Measurements from ENCODE around the gene TRIM2. TPM values are rescaled to one million over a fixed set of nuclear protein-coding genes. Genes with fewer than 3 reads are reported as not detected.
A peak's percentile ranks its signal among the peaks of the same experiment; 100 is the strongest.

The TRIM2 gene
- total RNA-seq, 1 experiment from 2014 or later, result 0.97 TPM

DNA sequence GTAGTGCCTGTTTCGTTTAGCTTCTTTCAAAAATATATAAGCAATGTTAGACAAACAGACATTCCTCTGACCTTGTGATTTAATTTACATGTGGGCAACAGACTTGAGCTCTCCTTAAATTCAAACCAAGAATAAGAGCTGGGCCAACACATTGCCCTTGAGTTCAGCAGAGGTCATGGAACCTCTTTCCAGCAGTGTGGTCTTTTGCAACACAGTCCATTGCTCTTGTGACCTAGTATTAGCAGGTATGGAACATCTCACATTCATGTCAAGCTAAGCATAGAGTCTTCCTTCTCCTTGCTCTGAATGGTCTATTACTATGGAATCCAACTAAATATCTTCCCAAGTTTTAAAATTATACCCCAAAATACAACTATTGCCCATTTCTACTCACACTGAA is 106.5 kb downstream of the TRIM2 start:
- Histone ChIP-seq H3K4me2 (ENCODE audit: low read depth, low read length, poor library complexity, severe bottlenecking) (no peak overlapping the region), H3K27ac (ENCODE audit: low read length) (no peak overlapping the region), H2AFZ (ENCODE audit: low read length) (no peak overlapping the region), H3K4me3 (ENCODE audit: low read length) (no peak overlapping the region), H3K4me1 (ENCODE audit: low read length) (no peaks in the 10 kb centered on the region), H3K9me3 (ENCODE audit: low read length) (no peaks in the 10 kb centered on the region), H3K9me2 (replicated peaks; ENCODE audit: insufficient read depth, low read length) (no peaks in the 10 kb centered on the region), H3K27me3 (ENCODE audit: low read length) (no peaks in the 10 kb centered on the region), H3K36me3 (ENCODE audit: insufficient read depth, low read length) (no peaks in the 10 kb centered on the region), H3K9ac (ENCODE audit: low read length) (no peak overlapping the region), H3K79me2 (ENCODE audit: low read length) (no peaks in the 10 kb centered on the region), H4K20me1 (ENCODE audit: insufficient read depth, low read depth, low read length) (no peaks in the 10 kb centered on the region)
- DNase-seq, result no peak

DNA sequence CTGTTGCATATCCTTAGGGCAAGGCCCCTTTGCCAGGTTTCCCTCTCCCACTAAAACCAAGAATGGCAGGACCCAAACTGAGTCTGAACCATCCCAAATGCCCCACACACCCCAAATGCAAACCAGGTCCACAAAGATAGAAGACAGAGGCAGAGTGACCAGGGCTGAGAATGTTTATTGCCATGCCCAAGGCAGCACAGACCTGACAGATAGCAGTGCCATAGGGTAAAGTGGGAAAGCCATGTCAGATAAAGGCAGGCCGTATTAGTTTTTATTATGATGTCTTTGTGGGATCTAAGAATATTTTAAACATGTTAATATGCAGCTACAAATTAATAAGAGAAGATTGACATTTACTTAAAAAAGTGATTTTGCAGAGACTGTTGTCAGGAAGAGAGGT is 110.7 kb downstream of the TRIM2 start:
- no peak overlapping the region for H3K4me3 ChIP-seq (ENCODE audit: low read length)
- no peaks in the 10 kb centered on the region for H4K20me1 ChIP-seq (ENCODE audit: insufficient read depth, low read depth, low read length)
- H3K9me3 ChIP-seq (ENCODE audit: low read length), result no peaks in the 10 kb centered on the region
- no peak overlapping the region for H3K9ac ChIP-seq (ENCODE audit: low read length)
- no peaks in the 10 kb centered on the region for H3K79me2 ChIP-seq (ENCODE audit: low read length)
- no peaks in the 10 kb centered on the region; the same call in 1 of the 2 replicates for H3K4me1 ChIP-seq (ENCODE audit: low read length)
- H3K9me2 ChIP-seq (replicated peaks; ENCODE audit: insufficient read depth, low read length), result no peaks in the 10 kb centered on the region
- no peak overlapping the region for H2AFZ ChIP-seq (ENCODE audit: low read length)
- no peaks in the 10 kb centered on the region for H3K27me3 ChIP-seq (ENCODE audit: low read length)
- DNase-seq, result no peak
- H3K27ac ChIP-seq (ENCODE audit: low read length), result no peak overlapping the region
- no peak overlapping the region for H3K4me2 ChIP-seq (ENCODE audit: low read depth, low read length, poor library complexity, severe bottlenecking)
- no peaks in the 10 kb centered on the region for H3K36me3 ChIP-seq (ENCODE audit: insufficient read depth, low read length)

DNA sequence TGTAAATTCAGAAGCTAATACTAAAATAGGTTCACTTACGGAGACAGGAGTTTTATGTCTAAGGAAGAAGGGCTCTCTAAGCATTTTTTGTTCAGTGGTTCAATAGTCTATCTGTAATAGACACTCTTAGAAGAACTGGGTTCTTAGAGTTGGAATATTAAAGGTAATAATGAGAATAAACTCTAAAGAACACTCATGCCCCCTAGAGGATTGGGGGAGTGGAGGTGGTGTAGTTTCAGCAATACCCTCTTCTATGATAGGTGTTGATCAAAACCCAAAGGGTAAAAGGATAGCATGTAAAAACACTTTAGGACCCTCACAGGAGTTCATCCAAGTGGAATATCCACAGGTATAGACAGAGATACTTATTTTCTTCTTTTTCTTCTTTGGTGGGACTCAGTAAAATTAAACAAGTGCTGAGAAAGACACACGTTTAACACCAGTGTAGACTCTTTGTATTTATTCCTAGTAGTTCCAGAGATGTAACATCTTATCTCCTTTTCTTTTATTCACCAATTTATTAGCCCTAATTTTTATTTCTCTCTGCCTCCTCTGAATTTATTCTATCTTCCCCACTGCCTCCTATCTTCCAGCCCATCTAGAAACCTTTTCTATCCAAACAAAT is 114.6 kb downstream of the TRIM2 start:
- Histone ChIP-seq H3K36me3 (ENCODE audit: insufficient read depth, low read length) (no peaks in the 10 kb centered on the region), H3K27ac (ENCODE audit: low read length) (no peak overlapping the region), H3K4me1 (ENCODE audit: low read length) (peaks cover 14% of the 10 kb centered on the region), H3K9me3 (ENCODE audit: low read length) (no peaks in the 10 kb centered on the region), H3K4me2 (ENCODE audit: low read depth, low read length, poor library complexity, severe bottlenecking) (no peak overlapping the region), H3K9ac (ENCODE audit: low read length) (no peak overlapping the region), H3K27me3 (ENCODE audit: low read length) (no peaks in the 10 kb centered on the region), H2AFZ (ENCODE audit: low read length) (no peak overlapping the region), H4K20me1 (ENCODE audit: insufficient read depth, low read depth, low read length) (no peaks in the 10 kb centered on the region), H3K9me2 (replicated peaks; ENCODE audit: insufficient read depth, low read length) (no peaks in the 10 kb centered on the region), H3K79me2 (ENCODE audit: low read length) (no peaks in the 10 kb centered on the region), H3K4me3 (ENCODE audit: low read length) (no peak overlapping the region)
- peak; percentile 88 for DNase-seq

DNA sequence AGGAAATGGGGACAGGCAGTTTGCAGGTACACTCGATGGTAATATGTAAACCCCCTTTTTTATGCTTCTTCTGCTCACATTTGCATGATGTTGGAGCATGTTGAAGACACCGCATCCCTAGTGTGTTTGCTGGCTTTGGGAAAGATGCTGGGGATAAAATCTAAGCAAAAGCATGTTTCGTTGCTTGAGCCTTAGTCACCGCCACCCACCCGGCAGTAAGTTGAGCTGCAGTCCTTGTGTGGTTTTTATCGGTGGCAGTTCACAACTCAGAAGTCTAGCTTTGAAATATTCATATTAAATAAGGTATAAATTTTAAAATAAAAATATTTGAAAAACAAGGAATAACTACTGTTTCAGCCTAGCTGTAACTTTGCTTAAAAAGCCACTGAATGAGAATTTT is 118.5 kb downstream of the TRIM2 start:
- no peaks in the 10 kb centered on the region for H4K20me1 ChIP-seq (ENCODE audit: insufficient read depth, low read depth, low read length)
- H3K9me3 ChIP-seq (ENCODE audit: low read length), result no peaks in the 10 kb centered on the region
- H3K27ac ChIP-seq (ENCODE audit: low read length), result no peak overlapping the region
- peak overlapping the region; percentile 29; the same call in 1 of the 2 replicates for H3K4me3 ChIP-seq (ENCODE audit: low read length)
- no peak overlapping the region for H3K9ac ChIP-seq (ENCODE audit: low read length)
- no peaks in the 10 kb centered on the region for H3K79me2 ChIP-seq (ENCODE audit: low read length)
- H3K36me3 ChIP-seq (ENCODE audit: insufficient read depth, low read length), result no peaks in the 10 kb centered on the region
- no peak for DNase-seq
- H3K4me1 ChIP-seq (ENCODE audit: low read length), result peaks cover 18% of the 10 kb centered on the region
- H2AFZ ChIP-seq (ENCODE audit: low read length), result no peak overlapping the region
- H3K27me3 ChIP-seq (ENCODE audit: low read length), result no peaks in the 10 kb centered on the region
- peak overlapping the region; percentile 60 for H3K4me2 ChIP-seq (ENCODE audit: low read depth, low read length, poor library complexity, severe bottlenecking)
- H3K9me2 ChIP-seq (replicated peaks; ENCODE audit: insufficient read depth, low read length), result no peaks in the 10 kb centered on the region

DNA sequence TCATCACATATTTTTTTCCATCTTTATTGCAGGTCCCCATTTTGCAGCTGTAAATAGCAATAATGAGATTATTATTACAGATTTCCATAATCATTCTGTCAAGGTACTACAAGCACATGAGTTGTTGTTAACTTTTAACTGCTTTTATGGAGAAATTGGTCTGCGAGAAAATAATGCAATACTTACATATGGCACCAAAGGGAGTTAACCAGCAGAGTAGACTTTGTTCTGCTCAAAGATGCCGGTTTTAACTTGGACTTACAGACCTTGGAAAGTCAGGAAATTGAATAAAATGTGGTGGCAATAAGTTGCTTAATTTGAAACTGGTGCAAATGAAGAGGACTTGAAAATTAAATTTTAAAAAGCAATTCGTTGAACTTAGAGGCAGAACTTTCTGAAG is 119.8 kb downstream of the TRIM2 start:
- H3K9me3 ChIP-seq (ENCODE audit: low read length), result no peaks in the 10 kb centered on the region
- no peak overlapping the region for H3K4me3 ChIP-seq (ENCODE audit: low read length)
- H3K79me2 ChIP-seq (ENCODE audit: low read length), result no peaks in the 10 kb centered on the region
- H3K9me2 ChIP-seq (replicated peaks; ENCODE audit: insufficient read depth, low read length), result no peaks in the 10 kb centered on the region
- H3K27ac ChIP-seq (ENCODE audit: low read length), result no peak overlapping the region
- no peak overlapping the region for H3K9ac ChIP-seq (ENCODE audit: low read length)
- peaks cover 18% of the 10 kb centered on the region for H3K4me1 ChIP-seq (ENCODE audit: low read length)
- no peaks in the 10 kb centered on the region for H4K20me1 ChIP-seq (ENCODE audit: insufficient read depth, low read depth, low read length)
- no peaks in the 10 kb centered on the region for H3K36me3 ChIP-seq (ENCODE audit: insufficient read depth, low read length)
- no peaks in the 10 kb centered on the region for H3K27me3 ChIP-seq (ENCODE audit: low read length)
- no peak for DNase-seq
- H3K4me2 ChIP-seq (ENCODE audit: low read depth, low read length, poor library complexity, severe bottlenecking), result no peak overlapping the region
- no peak overlapping the region for H2AFZ ChIP-seq (ENCODE audit: low read length)

DNA sequence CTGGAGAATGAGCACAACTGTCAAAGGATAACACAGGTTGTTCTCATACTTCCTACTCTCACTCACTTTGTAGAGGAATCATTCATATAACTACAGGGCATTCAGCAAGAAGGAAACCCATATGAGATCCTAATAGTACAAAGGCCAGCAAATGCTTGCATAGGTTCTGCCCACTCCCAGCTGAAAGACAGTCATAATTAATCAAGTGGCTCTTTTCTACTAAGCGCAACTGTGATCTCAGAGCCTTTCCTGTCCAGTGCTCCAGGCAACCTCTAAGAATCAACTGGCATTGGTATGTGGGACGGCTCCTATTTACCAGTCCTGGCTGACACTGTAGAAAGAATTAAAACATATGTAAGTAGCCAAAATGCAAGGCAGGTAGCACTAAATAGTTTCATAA is 121.3 kb downstream of the TRIM2 start:
- no peak overlapping the region for H3K4me2 ChIP-seq (ENCODE audit: low read depth, low read length, poor library complexity, severe bottlenecking)
- no peak overlapping the region for H2AFZ ChIP-seq (ENCODE audit: low read length)
- no peak overlapping the region for H3K4me3 ChIP-seq (ENCODE audit: low read length)
- no peaks in the 10 kb centered on the region for H3K36me3 ChIP-seq (ENCODE audit: insufficient read depth, low read length)
- H3K79me2 ChIP-seq (ENCODE audit: low read length), result no peaks in the 10 kb centered on the region
- H3K9me2 ChIP-seq (replicated peaks; ENCODE audit: insufficient read depth, low read length), result no peaks in the 10 kb centered on the region
- no peaks in the 10 kb centered on the region for H3K27me3 ChIP-seq (ENCODE audit: low read length)
- no peak for DNase-seq
- no peak overlapping the region for H3K9ac ChIP-seq (ENCODE audit: low read length)
- H4K20me1 ChIP-seq (ENCODE audit: insufficient read depth, low read depth, low read length), result no peaks in the 10 kb centered on the region
- peaks cover 18% of the 10 kb centered on the region for H3K4me1 ChIP-seq (ENCODE audit: low read length)
- no peaks in the 10 kb centered on the region for H3K9me3 ChIP-seq (ENCODE audit: low read length)
- H3K27ac ChIP-seq (ENCODE audit: low read length), result no peak overlapping the region

DNA sequence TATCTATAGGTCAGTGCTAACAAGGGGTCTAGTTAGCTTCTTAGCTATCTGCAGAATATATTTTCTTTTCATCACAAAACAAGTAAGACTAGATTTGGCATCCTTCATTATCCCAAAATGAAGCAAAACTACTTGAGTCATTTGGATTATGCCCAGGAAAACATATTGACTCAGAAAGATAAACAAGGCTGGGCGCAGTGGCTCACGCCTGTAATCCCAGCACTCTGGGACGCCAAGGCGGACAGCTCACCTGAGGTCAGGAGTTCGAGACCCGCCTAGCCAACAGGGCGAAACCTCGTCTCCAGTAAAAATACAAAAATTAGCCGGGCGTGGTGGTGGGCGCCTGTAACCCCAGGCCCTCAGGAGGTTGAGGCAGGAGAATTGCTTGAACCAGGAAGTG is 122.3 kb downstream of the TRIM2 start:
- Histone ChIP-seq H3K4me3 (ENCODE audit: low read length) (no peak overlapping the region), H3K27me3 (ENCODE audit: low read length) (no peaks in the 10 kb centered on the region), H3K9me2 (replicated peaks; ENCODE audit: insufficient read depth, low read length) (no peaks in the 10 kb centered on the region), H3K79me2 (ENCODE audit: low read length) (no peaks in the 10 kb centered on the region), H3K9ac (ENCODE audit: low read length) (no peak overlapping the region), H4K20me1 (ENCODE audit: insufficient read depth, low read depth, low read length) (no peaks in the 10 kb centered on the region), H3K4me1 (ENCODE audit: low read length) (peaks cover 18% of the 10 kb centered on the region), H3K9me3 (ENCODE audit: low read length) (no peaks in the 10 kb centered on the region), H3K27ac (ENCODE audit: low read length) (no peak overlapping the region), H3K4me2 (ENCODE audit: low read depth, low read length, poor library complexity, severe bottlenecking) (no peak overlapping the region), H3K36me3 (ENCODE audit: insufficient read depth, low read length) (no peaks in the 10 kb centered on the region), H2AFZ (ENCODE audit: low read length) (no peak overlapping the region)
- DNase-seq, result no peak

DNA sequence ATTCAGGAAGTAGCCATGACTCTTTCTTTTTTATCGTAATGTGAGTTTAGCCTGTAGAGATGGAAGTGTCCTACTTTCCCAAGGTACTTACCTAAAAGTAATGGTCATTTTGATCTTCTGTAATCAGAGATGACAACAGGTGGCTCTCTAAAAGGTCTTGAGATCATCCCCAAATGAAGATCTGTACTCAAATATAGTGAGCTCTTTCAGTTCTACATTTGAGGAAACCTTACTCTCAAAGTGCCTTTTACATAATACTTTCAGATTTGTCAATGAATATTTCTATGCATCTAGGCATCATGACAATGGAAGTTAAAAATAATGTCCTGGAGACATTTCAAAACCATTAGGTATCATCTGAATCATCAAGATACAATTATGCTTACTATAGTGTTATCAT is 123.0 kb downstream of the TRIM2 start:
- Histone ChIP-seq H3K36me3 (ENCODE audit: insufficient read depth, low read length) (no peaks in the 10 kb centered on the region), H3K27ac (ENCODE audit: low read length) (no peak overlapping the region), H4K20me1 (ENCODE audit: insufficient read depth, low read depth, low read length) (no peaks in the 10 kb centered on the region), H3K27me3 (ENCODE audit: low read length) (no peaks in the 10 kb centered on the region), H3K9me3 (ENCODE audit: low read length) (no peaks in the 10 kb centered on the region), H3K4me3 (ENCODE audit: low read length) (no peak overlapping the region), H3K4me2 (ENCODE audit: low read depth, low read length, poor library complexity, severe bottlenecking) (no peak overlapping the region), H2AFZ (ENCODE audit: low read length) (no peak overlapping the region), H3K4me1 (ENCODE audit: low read length) (peaks cover 18% of the 10 kb centered on the region), H3K9me2 (replicated peaks; ENCODE audit: insufficient read depth, low read length) (no peaks in the 10 kb centered on the region), H3K9ac (ENCODE audit: low read length) (no peak overlapping the region), H3K79me2 (ENCODE audit: low read length) (no peaks in the 10 kb centered on the region)
- no peak for DNase-seq

DNA sequence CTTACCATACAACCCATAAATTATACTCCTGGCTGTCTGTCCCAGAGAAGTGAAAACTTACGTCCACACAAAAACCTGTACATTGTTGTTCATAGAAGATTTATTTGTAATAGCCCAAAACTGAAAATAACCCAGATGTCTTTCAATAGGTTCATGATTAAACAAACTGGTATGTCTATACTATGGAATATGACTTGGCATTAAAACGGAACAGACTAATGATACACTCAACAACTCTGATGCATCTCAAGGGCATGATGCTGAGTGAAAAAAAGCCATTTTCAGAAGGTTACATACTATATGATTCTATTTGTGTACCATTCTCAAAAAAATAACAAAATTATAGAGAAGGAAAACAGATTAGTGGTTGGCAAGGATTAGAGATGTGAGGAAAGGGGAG is 128.7 kb downstream of the TRIM2 start:
- no peaks in the 10 kb centered on the region for H3K9me2 ChIP-seq (replicated peaks; ENCODE audit: insufficient read depth, low read length)
- H3K79me2 ChIP-seq (ENCODE audit: low read length), result no peaks in the 10 kb centered on the region
- H3K4me3 ChIP-seq (ENCODE audit: low read length), result no peak overlapping the region
- no peaks in the 10 kb centered on the region for H4K20me1 ChIP-seq (ENCODE audit: insufficient read depth, low read depth, low read length)
- no peaks in the 10 kb centered on the region for H3K27me3 ChIP-seq (ENCODE audit: low read length)
- H3K9me3 ChIP-seq (ENCODE audit: low read length), result no peaks in the 10 kb centered on the region
- H3K36me3 ChIP-seq (ENCODE audit: insufficient read depth, low read length), result no peaks in the 10 kb centered on the region
- H3K4me2 ChIP-seq (ENCODE audit: low read depth, low read length, poor library complexity, severe bottlenecking), result no peak overlapping the region
- no peak overlapping the region for H3K9ac ChIP-seq (ENCODE audit: low read length)
- H3K27ac ChIP-seq (ENCODE audit: low read length), result no peak overlapping the region
- H3K4me1 ChIP-seq (ENCODE audit: low read length), result no peaks in the 10 kb centered on the region
- no peak overlapping the region for H2AFZ ChIP-seq (ENCODE audit: low read length)
- no peak for DNase-seq

Measured in Karpas-422 (cell line).